ENCODE measurements around the gene GAS7.

DNA sequence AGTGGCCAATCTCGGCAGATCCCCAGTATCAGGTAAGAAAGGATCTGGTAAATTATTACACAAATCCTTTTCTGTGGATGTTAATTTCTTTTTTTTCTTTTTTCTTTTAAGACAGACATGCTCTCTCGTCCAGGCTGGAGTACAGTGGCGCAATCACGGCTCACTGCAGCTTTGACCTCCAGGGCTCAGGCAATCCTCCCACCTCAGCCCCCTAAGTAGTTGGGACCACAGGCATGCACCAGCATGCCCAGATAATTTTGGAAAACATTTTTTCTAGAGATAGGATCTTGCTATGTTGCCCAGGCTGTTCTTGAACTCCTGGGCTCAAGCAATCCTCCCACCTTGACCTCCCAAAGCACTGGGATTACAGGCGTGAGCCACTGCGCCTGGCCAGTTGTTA is 54.0 kb downstream of the GAS7 start:
- TF ChIP-seq, protein P1, sequence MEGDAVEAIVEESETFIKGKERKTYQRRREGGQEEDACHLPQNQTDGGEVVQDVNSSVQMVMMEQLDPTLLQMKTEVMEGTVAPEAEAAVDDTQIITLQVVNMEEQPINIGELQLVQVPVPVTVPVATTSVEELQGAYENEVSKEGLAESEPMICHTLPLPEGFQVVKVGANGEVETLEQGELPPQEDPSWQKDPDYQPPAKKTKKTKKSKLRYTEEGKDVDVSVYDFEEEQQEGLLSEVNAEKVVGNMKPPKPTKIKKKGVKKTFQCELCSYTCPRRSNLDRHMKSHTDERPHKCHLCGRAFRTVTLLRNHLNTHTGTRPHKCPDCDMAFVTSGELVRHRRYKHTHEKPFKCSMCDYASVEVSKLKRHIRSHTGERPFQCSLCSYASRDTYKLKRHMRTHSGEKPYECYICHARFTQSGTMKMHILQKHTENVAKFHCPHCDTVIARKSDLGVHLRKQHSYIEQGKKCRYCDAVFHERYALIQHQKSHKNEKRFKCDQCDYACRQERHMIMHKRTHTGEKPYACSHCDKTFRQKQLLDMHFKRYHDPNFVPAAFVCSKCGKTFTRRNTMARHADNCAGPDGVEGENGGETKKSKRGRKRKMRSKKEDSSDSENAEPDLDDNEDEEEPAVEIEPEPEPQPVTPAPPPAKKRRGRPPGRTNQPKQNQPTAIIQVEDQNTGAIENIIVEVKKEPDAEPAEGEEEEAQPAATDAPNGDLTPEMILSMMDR (IDR thresholded peaks at IDR 0.05; ENCODE audit: low read length): no peak
- TF ChIP-seq EZH2 (IDR thresholded peaks at IDR 0.05; ENCODE audit: borderline replicate concordance, low read length): no peak
